ENCODE results near the gene CPNE5.

GRCh38 chr6:36837686-36838085 lies 1.6 kb downstream of the CPNE5 start:
- TF ChIP-seq CTCF (IDR thresholded peaks at IDR 0.05) (no peak), EZH2 (IDR thresholded peaks at IDR 0.05) (peak; percentile 11), EZH2phosphoT487 (IDR thresholded peaks at IDR 0.05) (no peak)
